WERI-Rb-1 (cell line): ENCODE results near the gene SLC25A21.
A peak's percentile ranks its signal among the peaks of the same experiment; 100 is the strongest.

Source experiments
- DNase-seq: peaks from one replicate; pipeline ENCODE4 v3.0.0-alpha.2; 2020
- H3K27ac ChIP-seq: fragments of 250-450 bp; sonication (Bioruptor Pico); 2 replicates; pipeline ENCODE4 v1.5.1; 2020; ENCODE audit warnings: mild to moderate bottlenecking, moderate library complexity
- H3K27me3 ChIP-seq: fragments of 250-450 bp; sonication (Bioruptor Pico); 2 replicates; pipeline ENCODE4 v1.5.1; 2021; ENCODE audit warnings: mild to moderate bottlenecking, low read depth, moderate library complexity; ENCODE audit not compliant: insufficient read depth, severe bottlenecking
- H3K36me3 ChIP-seq: fragments of 250-450 bp; sonication (Bioruptor Pico); 2 replicates; pipeline ENCODE4 v1.5.1; 2020; ENCODE audit warnings: mild to moderate bottlenecking, moderate library complexity
- H3K4me3 ChIP-seq: 2 replicates; pipeline ENCODE4 v1.5.1; 2011; ENCODE audit warnings: low read depth, mild to moderate bottlenecking, control low read depth, low read length
- H3K9me3 ChIP-seq: fragments of 250-450 bp; sonication (Bioruptor Pico); 2 replicates; pipeline ENCODE4 v1.5.1; 2021; ENCODE audit warnings: mild to moderate bottlenecking, moderate library complexity; ENCODE audit not compliant: severe bottlenecking
- TF ChIP-seq, protein P1 (sequence below): IDR thresholded peaks from 2 replicates; pipeline ENCODE4 v1.5.1; 2011; ENCODE audit warnings: low read depth, mild to moderate bottlenecking, control low read depth, inconsistent platforms, low read length

SLC25A21 gene

DNA sequence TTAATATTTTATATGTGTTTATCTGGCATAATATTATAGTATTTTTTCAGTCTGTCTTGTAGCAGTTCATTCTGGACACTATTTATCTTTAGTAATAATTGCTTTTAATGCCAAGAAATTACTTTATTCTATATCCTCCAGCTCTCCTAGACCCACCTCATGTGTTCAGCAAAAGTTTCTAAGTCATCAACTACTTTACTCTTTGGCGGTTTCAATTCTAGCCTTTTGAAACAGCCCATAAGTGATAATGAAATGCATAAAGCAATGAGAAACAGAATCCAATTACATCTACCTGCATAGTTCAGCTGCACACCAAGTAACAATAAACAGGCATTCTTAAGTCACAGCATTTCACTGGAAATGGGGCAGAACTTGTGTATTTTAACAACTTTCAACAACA is 225.5 kb downstream of the SLC25A21 start:
- peaks cover 67% of the 10 kb centered on the region for H3K27me3 ChIP-seq
- TF ChIP-seq, protein P1, sequence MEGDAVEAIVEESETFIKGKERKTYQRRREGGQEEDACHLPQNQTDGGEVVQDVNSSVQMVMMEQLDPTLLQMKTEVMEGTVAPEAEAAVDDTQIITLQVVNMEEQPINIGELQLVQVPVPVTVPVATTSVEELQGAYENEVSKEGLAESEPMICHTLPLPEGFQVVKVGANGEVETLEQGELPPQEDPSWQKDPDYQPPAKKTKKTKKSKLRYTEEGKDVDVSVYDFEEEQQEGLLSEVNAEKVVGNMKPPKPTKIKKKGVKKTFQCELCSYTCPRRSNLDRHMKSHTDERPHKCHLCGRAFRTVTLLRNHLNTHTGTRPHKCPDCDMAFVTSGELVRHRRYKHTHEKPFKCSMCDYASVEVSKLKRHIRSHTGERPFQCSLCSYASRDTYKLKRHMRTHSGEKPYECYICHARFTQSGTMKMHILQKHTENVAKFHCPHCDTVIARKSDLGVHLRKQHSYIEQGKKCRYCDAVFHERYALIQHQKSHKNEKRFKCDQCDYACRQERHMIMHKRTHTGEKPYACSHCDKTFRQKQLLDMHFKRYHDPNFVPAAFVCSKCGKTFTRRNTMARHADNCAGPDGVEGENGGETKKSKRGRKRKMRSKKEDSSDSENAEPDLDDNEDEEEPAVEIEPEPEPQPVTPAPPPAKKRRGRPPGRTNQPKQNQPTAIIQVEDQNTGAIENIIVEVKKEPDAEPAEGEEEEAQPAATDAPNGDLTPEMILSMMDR: no peak

DNA sequence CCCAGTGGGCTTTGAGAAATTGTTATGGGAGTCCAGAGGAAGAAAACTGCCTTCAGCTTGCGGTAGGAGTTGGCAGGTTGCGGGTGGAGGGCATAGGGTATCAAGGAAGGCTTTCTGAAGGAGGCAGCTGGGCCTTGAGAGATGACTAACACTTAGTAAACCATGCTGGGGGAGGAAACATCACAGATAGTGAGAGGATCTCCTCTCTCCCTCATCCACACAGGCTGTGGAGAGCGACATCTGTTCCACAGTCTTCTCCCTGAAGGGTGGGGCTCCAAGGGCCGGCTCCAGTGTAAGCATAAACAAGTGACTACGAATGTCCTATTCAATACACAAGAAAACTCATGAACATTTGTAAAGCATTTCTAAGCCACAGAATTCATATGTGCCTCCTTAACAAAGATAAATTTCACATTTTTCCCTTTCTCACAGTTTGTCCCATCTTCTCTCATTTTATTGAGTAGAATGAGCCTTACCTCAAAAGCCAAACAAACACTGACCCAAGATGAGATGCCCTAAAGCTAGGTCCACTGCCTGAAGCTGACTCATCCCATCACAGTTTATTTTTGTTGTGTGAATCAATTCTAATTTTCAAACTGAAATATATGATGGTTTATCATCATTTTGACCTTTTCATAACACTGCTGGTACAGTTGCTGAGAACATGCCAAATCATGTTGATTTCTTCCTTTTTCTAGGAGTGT is 227.9 kb downstream of the SLC25A21 start:
- Histone ChIP-seq H3K9me3 (no peaks in the 10 kb centered on the region), H3K4me3 (no peak overlapping the region), H3K36me3 (no peaks in the 10 kb centered on the region), H3K27ac (no peak overlapping the region), H3K27me3 (peaks cover 67% of the 10 kb centered on the region)
- DNase-seq: no peak
- TF ChIP-seq, protein P1: no peak

More for the DNA sequence above, 225.5 kb downstream of the SLC25A21 start:
- Histone ChIP-seq H3K27ac (no peak overlapping the region), H3K36me3 (no peaks in the 10 kb centered on the region), H3K9me3 (no peaks in the 10 kb centered on the region), H3K4me3 (no peak overlapping the region)
- no peak for DNase-seq

DNA sequence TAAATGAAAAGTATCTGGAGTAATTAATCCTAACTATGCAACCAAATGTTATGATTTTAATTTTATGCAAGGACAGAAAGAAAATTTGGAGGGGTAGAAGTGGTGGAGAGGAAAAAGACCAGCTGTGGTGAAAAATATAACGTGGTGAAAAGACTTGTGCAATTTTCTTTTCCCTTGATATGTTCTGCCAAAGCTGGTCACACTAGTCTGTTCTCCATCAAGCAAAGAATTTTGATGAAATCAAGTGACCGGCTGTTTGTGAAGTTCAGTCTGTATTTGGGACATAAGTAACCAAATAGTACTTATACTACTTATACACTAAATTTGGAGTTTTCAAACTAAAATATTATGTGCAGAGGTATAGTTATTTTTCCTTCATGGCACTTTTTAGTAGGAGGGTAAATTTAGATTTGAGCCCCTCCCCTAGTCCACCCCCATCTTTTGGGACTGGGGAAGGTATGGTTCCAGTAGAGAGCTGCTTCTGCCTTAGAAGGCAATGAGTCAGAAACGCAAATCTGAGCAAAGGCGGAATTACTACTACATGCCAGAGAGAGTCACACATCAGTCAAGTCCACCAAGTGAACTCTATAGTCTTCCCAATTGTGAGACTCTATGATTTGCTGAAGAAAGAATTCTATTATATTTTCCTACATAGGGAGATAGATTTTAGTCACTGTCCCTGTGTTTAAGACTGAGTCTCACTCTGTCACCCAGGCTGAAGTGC is 229.7 kb downstream of the SLC25A21 start:
- TF ChIP-seq, protein P1: no peak
- peaks cover 59% of the 10 kb centered on the region for H3K27me3 ChIP-seq

DNA sequence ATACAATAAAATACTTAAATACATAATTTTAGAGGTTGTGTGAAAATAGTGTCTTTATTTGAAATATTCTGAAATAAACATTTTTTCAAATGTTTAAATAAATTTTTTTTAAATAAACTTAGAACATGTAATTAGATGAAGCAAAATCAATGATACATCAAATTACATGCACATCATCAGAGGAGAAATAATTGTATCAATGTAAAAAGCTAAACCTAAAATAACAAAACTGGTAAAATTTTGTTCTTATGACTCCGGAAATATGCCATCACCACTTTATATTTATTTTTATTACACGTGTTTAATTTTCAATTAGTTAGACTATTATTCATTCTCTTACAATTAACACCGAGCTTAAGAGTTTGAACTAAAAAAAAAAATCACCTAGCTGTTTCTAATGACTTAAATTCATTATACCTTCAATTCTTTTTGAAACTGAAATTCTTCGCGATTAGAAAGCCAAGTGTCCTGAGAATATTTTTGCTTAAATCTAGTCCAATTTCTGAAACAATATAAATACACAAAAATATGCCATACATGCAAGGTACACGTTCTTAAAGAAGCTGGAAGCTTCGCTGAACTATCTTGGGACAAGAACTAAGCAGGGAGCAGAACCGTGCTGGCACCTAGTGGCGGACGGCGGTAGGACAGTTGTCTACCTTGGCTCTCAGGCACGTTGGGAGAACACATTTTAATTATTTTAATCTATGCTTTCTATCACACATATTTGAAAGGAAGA is 230.5 kb downstream of the SLC25A21 start:
- Histone ChIP-seq H3K4me3 (no peak overlapping the region), H3K27me3 (peaks cover 58% of the 10 kb centered on the region), H3K27ac (no peak overlapping the region), H3K9me3 (no peaks in the 10 kb centered on the region), H3K36me3 (no peaks in the 10 kb centered on the region)
- TF ChIP-seq, protein P1: peak; percentile 80
- peak; percentile 56 for DNase-seq

More for the DNA sequence above, 229.7 kb downstream of the SLC25A21 start:
- Histone ChIP-seq H3K4me3 (no peak overlapping the region), H3K36me3 (no peaks in the 10 kb centered on the region), H3K9me3 (no peaks in the 10 kb centered on the region), H3K27ac (no peak overlapping the region)
- DNase-seq: no peak

DNA sequence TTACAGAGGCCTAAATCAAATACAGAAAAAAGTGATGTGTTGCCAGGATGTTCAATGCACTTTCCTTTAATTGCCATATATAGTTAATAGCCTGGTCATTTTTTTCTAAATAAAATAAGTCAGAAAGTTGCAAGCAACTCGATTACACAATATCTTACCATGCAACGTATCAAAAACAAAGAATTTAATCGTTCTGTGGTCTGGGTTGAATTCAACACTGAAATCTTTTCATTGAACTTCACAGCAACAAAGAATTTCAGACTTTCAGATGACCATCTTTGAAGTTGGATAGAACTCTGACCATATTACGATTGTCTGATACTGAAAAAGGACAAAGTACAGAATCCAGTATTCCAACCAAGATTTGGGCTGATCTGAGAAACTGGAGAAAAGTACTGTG is 231.9 kb downstream of the SLC25A21 start:
- Histone ChIP-seq H3K9me3 (no peaks in the 10 kb centered on the region), H3K36me3 (no peaks in the 10 kb centered on the region), H3K4me3 (no peak overlapping the region), H3K27ac (no peak overlapping the region), H3K27me3 (peaks cover 48% of the 10 kb centered on the region)
- TF ChIP-seq, protein P1: no peak
- DNase-seq: no peak
